Neuronal stem cell (in vitro differentiated cells): Measurements from ENCODE around the gene HOXA11.
A peak's percentile ranks its signal among the peaks of the same experiment; 100 is the strongest.

Experiments
- DNase-seq: peaks from one replicate; pipeline ENCODE4 v3.0.0-alpha.2; 2013; ENCODE audit warnings: low spot score
- H2AFZ ChIP-seq: one replicate; pipeline ENCODE4 v1.6.1; 2013; ENCODE audit warnings: mild to moderate bottlenecking, low read length, inconsistent platforms
- H2AK5ac ChIP-seq: 2 replicates; pipeline ENCODE4 v1.6.1; 2013; ENCODE audit warnings: low read depth, mild to moderate bottlenecking, inconsistent platforms, low read length, moderate library complexity, mixed read lengths
- H2BK120ac ChIP-seq: 2 replicates; pipeline ENCODE4 v1.6.1; 2013; ENCODE audit warnings: low read depth, mild to moderate bottlenecking, inconsistent platforms, low read length, moderate library complexity, mixed read lengths
- H2BK12ac ChIP-seq: one replicate; pipeline ENCODE4 v1.6.1; 2013; ENCODE audit warnings: low read length, inconsistent platforms
- H2BK15ac ChIP-seq: 2 replicates; pipeline ENCODE4 v1.6.1; 2013; ENCODE audit warnings: mild to moderate bottlenecking, low read length, inconsistent platforms, mixed read lengths
- H2BK5ac ChIP-seq: one replicate; pipeline ENCODE4 v1.6.1; 2013; ENCODE audit warnings: inconsistent platforms, mild to moderate bottlenecking, low read length, moderate library complexity
- H3K14ac ChIP-seq: one replicate; pipeline ENCODE4 v1.6.1; 2013; ENCODE audit warnings: low read length, inconsistent platforms
- H3K18ac ChIP-seq: 2 replicates; pipeline ENCODE4 v1.6.1; 2013; ENCODE audit warnings: low read length, inconsistent platforms
- H3K23ac ChIP-seq: 2 replicates; pipeline ENCODE4 v1.6.1; 2013; ENCODE audit warnings: low read depth, mild to moderate bottlenecking, mixed read lengths, low read length, inconsistent platforms; ENCODE audit not compliant: poor library complexity
- H3K27ac ChIP-seq: replicated peaks from 3 replicates; pipeline ENCODE4 v1.5.1; 2013; ENCODE audit warnings: low read length, inconsistent platforms
- H3K27me3 ChIP-seq, 3 experiments: 2 replicates each; pipeline ENCODE4 v1.6.1; 2013; ENCODE audit warnings: low read length in 3 of 3, mild to moderate bottlenecking in 2 of 3, inconsistent platforms in 1 of 3, low read depth in 1 of 3, mixed read lengths in 1 of 3, moderate library complexity in 1 of 3; ENCODE audit not compliant: control insufficient read depth in 3 of 3, insufficient read depth in 3 of 3
- H3K36me3 ChIP-seq, 2 donors: replicated peaks in 1 of 2; 2 replicates each; pipeline ENCODE4 v1.6.1; 2013; ENCODE audit warnings: low read length in 2 of 2; ENCODE audit not compliant: control insufficient read depth in 2 of 2, insufficient read depth in 2 of 2
- H3K4ac ChIP-seq: 2 replicates; pipeline ENCODE4 v1.6.1; 2013; ENCODE audit warnings: inconsistent platforms, mild to moderate bottlenecking, low read length, moderate library complexity
- H3K4me1 ChIP-seq, 2 donors: 1 replicate in 1 of 2; 2 replicates in 1 of 2; pipeline ENCODE4 v1.6.1; 2013; ENCODE audit warnings: low read length in 2 of 2, low read depth in 1 of 2; ENCODE audit not compliant: control insufficient read depth in 2 of 2, insufficient read depth in 1 of 2
- H3K4me2 ChIP-seq: one replicate; pipeline ENCODE4 v1.6.1; 2013; ENCODE audit warnings: mild to moderate bottlenecking, low read length, inconsistent platforms; ENCODE audit not compliant: insufficient read depth, poor library complexity, severe bottlenecking
- H3K4me3 ChIP-seq, 2 donors: 2 replicates each; pipeline ENCODE4 v1.5.1; 2013; ENCODE audit warnings: low read length in 2 of 2, mild to moderate bottlenecking in 2 of 2, inconsistent platforms in 1 of 2, moderate library complexity in 1 of 2
- H3K79me1 ChIP-seq: one replicate; pipeline ENCODE4 v1.6.1; 2013; ENCODE audit warnings: low read depth, mild to moderate bottlenecking, inconsistent platforms, low read length, moderate library complexity
- H3K9ac ChIP-seq: one replicate; pipeline ENCODE4 v1.6.1; 2013; ENCODE audit warnings: mild to moderate bottlenecking, low read depth, low read length, inconsistent platforms; ENCODE audit not compliant: poor library complexity
- H3K9me3 ChIP-seq, 2 donors: replicated peaks in 1 of 2; 2 replicates each; pipeline versions ENCODE3 to v1.6.1; 2013; ENCODE audit warnings: low read length in 2 of 2, mild to moderate bottlenecking in 2 of 2, inconsistent platforms in 1 of 2, low read depth in 1 of 2, mixed read lengths in 1 of 2, moderate library complexity in 1 of 2; ENCODE audit not compliant: control insufficient read depth in 2 of 2, insufficient read depth in 1 of 2
- H4K8ac ChIP-seq: one replicate; pipeline ENCODE4 v1.6.1; 2013; ENCODE audit warnings: low read depth, mild to moderate bottlenecking, inconsistent platforms, low read length, moderate library complexity
- H4K91ac ChIP-seq: one replicate; pipeline ENCODE4 v1.6.1; 2013; ENCODE audit warnings: low read length, low read depth, mild to moderate bottlenecking, inconsistent platforms; ENCODE audit not compliant: poor library complexity
- WGBS, 2 donors: extraction: QIAGEN DNeasy Blood & Tissue Kit; methylation state at CpG; one replicate each; pipeline ENCODE4 v1.1.7; 2013; ENCODE audit warnings: missing lambda C conversion rate in 2 of 2, mixed read lengths in 1 of 2; ENCODE audit not compliant: insufficient read length in 2 of 2, insufficient replicate concordance in 1 of 2; ENCODE audit errors: extremely low coverage in 2 of 2; 5-methylcytosine and 5-hydroxymethylcytosine counted together

HOXA11 gene

DNA sequence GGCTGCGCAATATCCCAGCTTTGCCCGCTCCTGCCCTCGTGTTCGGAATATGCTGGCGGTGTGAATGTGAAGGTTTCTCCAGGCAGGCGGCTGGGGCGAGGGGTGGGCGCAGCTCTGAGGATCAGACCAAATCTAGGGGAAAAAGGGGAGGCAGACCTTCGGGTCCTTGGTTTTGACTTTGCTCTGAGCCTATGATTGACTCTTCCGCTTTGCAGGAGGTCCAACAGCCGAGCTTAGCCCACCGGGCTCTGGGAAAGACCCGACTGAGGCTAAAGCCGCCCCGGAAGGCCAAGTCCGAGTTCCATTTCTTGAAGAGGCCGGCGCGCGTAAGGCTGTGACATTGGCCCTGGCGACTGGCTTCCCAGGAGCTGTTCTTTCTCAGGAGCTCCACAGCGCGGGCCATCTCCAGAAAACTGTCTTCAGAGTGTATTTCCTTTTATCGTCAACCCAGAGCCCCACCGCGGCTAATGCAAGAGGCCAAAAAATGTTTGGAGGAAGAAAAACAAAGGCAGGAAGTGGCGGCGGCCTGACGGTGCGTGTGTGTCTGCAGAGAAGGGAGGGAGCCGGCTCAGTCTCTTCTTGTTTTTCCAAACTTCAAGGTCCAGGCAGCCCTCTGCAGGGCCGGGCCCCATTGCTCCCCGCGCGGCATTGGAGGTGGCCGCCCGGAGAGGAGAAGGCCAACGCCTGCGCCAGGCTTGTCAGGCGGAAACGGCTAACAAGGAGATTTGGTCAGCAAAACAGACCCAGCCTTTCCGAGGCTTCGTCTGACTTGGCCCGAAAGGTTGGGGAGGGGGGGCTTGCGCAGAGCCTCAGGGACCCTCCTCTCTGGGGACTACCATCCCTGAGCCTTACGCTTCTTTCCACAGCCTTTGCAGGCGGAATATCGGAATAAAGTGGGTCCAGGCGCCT is 3.6 kb upstream of the HOXA11 start:
- DNase-seq = no peak
- peaks cover 0 to 3% of the 10 kb centered on the region in 2 donors for H3K4me1 ChIP-seq
- peaks cover 84 to 99% (median 98%) of the 10 kb centered on the region in 3 experiments for H3K27me3 ChIP-seq
- no peaks in the 10 kb centered on the region for H3K36me3 ChIP-seq
- no peak overlapping the region for H3K14ac ChIP-seq
- H3K4me2 ChIP-seq = no peak overlapping the region
- peak overlapping the region in 1 of 2 donors; percentile 12 for H3K4me3 ChIP-seq
- H3K79me1 ChIP-seq = no peaks in the 10 kb centered on the region
- WGBS, 2 donors = no CpG with 5 or more reads among the region's 49 CpGs
- H3K27ac ChIP-seq = no peak overlapping the region
- H3K9me3 ChIP-seq = peaks cover 2 to 6% of the 10 kb centered on the region in 2 donors
- H3K4ac ChIP-seq = no peak overlapping the region
- no peak overlapping the region for H2AK5ac ChIP-seq
- H2AFZ ChIP-seq = peak overlapping the region; percentile 80
- no peak overlapping the region for H2BK15ac ChIP-seq
- no peak overlapping the region for H2BK120ac ChIP-seq
- no peak overlapping the region for H2BK12ac ChIP-seq
- H4K8ac ChIP-seq = no peak overlapping the region
- H4K91ac ChIP-seq = no peak overlapping the region
- no peak overlapping the region for H3K23ac ChIP-seq
- H3K9ac ChIP-seq = no peak overlapping the region
- no peak overlapping the region for H2BK5ac ChIP-seq
- no peak overlapping the region for H3K18ac ChIP-seq

DNA sequence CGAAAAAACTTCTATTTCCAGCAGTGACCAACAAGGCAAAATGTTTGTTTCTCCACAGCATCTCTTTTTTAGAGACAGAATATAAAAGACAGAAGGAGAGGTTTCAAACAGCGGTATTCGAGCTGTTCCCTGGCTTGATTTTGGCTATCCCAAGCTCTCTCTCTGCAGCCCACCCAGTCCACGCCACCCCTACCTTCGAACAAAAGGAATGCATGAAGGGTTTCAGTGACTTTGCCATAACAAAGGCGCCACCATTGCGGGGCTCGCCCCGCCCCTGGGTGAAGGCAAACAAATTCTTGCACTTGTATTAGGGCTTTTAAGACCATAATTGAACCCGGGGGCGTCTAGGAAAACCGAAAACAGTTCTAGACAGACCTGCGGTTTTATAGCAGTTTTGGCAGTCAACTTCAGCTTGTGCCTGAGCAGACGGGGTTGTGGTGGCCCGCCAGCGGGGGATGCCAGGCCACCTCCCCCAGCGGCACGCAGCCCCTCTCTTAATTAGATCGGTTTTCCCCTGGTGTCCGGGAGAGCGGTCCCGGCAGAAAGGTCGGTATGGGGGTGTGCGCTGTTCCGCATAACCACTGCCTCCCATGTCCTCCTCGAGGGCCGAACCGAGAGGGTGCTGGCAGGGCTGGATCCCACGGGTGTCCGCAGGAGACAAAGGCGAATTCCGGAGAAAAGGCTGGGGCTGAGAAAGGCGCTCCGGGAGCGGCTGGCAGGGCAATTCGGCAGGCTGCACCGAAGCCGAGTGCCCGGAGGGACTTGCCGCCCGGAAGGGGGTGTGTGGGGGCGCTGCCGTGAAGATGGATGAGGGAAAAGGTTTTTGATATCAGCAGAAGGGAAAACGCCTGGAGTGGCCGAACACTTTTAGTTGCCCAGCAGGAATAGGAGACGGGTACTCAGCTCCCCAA is 2.7 kb upstream of the HOXA11 start:
- no peaks in the 10 kb centered on the region for H3K36me3 ChIP-seq
- H3K18ac ChIP-seq = no peak overlapping the region
- no CpG with 5 or more reads among the region's 46 CpGs for WGBS, 2 donors
- H4K8ac ChIP-seq = no peak overlapping the region
- no peak overlapping the region for H2BK120ac ChIP-seq
- H3K14ac ChIP-seq = no peak overlapping the region
- peaks cover 85 to 99% (median 98%) of the 10 kb centered on the region in 3 experiments for H3K27me3 ChIP-seq
- no peak overlapping the region for H3K9ac ChIP-seq
- no peak overlapping the region for H3K27ac ChIP-seq
- no peaks in the 10 kb centered on the region for H3K79me1 ChIP-seq
- H2BK5ac ChIP-seq = no peak overlapping the region
- peaks cover 0 to 3% of the 10 kb centered on the region in 2 donors for H3K4me1 ChIP-seq
- no peak overlapping the region for H2BK12ac ChIP-seq
- H3K23ac ChIP-seq = peak overlapping the region; percentile 6
- peak overlapping the region; percentile 80 for H2AFZ ChIP-seq
- no peak overlapping the region for H3K4me3 ChIP-seq
- H2BK15ac ChIP-seq = no peak overlapping the region
- H2AK5ac ChIP-seq = no peak overlapping the region
- DNase-seq = no peak
- H3K4me2 ChIP-seq = no peak overlapping the region
- H3K9me3 ChIP-seq = peaks cover 2 to 6% of the 10 kb centered on the region in 2 donors
- no peak overlapping the region for H3K4ac ChIP-seq
- no peak overlapping the region for H4K91ac ChIP-seq

DNA sequence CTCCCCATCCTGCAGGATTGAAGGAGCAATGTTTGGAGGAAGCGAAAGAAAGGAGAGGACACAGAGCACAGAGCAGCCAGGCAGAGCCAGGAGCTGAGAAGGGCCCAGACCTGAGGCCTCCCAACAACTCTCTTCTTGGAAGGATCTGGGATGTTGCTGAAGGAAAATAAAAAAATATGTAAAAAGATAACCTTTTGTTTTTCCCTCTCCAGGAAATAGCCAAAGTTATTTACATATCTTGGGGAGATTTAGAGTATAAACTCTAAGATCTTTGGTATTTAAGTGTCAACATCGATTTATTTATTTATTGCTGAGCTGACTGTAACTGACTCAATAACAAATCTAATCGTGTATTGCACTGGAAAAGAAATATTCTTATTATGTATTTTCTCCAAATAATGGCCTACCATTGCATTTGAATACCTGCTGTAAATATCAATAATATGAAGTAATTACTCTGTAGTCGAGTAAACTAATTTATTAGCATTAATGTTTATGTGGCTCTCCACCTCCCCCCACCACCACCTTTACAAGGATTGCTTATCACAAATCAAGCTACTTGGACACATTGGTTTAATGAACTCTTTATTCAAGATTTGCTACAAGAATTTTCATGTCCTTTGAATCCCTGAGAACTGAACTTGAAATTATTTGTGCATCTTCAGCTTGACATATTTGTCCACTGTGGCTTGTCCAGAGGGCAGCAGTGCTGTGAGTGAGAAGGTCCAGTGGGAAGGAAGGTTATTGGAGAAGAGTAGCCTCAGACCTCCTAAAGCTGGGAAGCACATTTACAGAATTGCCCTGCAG is 1.8 kb upstream of the HOXA11 start:
- Histone ChIP-seq H3K9me3 (peaks cover 2 to 6% of the 10 kb centered on the region in 2 donors), H3K27ac (no peak overlapping the region), H3K4ac (no peak overlapping the region), H3K18ac (no peak overlapping the region), H3K4me3 (no peak overlapping the region), H4K91ac (no peak overlapping the region), H2BK12ac (no peak overlapping the region), H2AFZ (no peak overlapping the region), H2BK5ac (no peak overlapping the region), H3K9ac (no peak overlapping the region), H2BK120ac (no peak overlapping the region), H3K27me3 (peaks cover 85 to 99% (median 98%) of the 10 kb centered on the region in 3 experiments), H3K36me3 (no peaks in the 10 kb centered on the region), H3K14ac (no peak overlapping the region), H3K23ac (no peak overlapping the region), H3K4me1 (peaks cover 0 to 3% of the 10 kb centered on the region in 2 donors), H4K8ac (no peak overlapping the region), H2BK15ac (no peak overlapping the region), H2AK5ac (no peak overlapping the region), H3K4me2 (no peak overlapping the region), H3K79me1 (no peaks in the 10 kb centered on the region)
- no peak for DNase-seq
- WGBS, 2 donors = no CpG with 5 or more reads among the region's 4 CpGs
